ENCODE results near the gene HOXD9.

DNA sequence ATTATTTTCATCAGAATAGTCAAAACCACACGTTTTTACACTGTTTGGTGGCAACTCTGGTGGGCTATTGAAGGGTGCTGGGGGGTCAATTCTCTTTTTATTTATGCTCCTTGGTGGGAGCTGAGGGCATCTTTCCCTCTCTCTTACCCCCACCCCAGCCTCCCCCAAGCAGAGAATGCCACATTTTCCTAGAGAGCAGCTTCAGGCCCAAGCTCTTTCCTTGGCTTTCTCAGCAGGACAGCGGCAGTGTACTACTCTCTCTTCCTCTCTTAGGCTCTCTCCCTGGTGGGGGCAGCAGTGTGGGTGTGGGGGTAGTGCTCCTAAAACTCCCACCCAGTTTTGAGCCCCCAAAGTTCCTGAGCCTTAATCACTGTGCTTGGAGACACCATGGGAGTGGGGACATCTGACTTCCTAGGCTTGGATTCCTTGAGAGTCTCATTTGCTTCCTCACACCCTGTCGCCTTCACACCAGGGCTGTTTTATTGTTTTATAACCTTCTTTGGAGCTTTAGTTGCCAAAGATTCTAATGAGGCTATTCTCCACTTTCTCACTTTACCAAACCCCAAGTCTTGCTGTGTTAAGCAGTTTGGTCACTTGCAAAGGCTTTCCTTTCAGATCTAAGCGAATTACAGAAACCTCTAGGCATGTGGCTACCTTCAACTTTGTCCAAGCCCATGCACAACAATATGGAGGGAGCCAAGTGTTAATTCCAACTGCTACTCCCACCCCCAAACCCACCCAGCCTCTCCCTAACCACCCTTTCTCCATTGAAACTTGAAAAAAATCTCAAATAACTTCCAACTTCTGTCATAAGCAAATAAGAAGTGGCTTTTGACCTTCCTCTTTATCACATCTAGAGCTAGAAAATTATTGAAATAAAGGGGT lies 22.8 kb downstream of the HOXD9 start:
- no peak for TF ChIP-seq CTCF (IDR thresholded peaks at IDR 0.05)
- TF ChIP-seq POLR2AphosphoS5 (IDR thresholded peaks at IDR 0.05): no peak
- TF ChIP-seq POLR2A (IDR thresholded peaks at IDR 0.05): no peak
